ENCODE results near the gene NIP7. TPM values are rescaled to one million over a fixed set of nuclear protein-coding genes. Genes with fewer than 3 reads are reported as not detected.

NIP7 gene
- total and polyA plus RNA-seq, 2 of the 8 experiments (the other 6 are each of a cell fraction or from before 2014, with no cell fraction given) = 14.5 to 52.2 TPM

DNA sequence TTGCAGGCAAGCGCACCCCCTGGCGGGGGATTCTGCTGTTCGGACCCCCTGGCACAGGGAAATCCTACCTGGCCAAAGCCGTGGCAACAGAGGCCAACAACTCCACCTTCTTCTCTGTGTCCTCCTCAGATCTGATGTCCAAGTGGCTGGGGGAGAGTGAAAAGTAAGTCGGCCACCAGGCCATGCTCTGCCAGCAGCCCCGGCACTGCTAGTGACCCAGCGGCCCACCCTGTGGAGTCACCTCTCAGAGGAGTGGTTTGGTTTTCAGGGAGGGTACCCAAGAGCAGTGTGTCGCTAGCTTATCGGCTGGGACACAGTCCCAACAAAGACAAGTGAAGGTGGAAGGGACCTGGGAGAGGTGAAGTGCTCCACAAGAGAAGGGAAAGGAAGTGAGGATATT is 20.2 kb upstream of the NIP7 start:
- Histone ChIP-seq H2BK5ac (ENCODE audit: low read depth, low read length) (no peak overlapping the region), H2AFZ (ENCODE audit: low read length) (no peak overlapping the region), H3K4me2 (ENCODE audit: insufficient read depth in 1 of 2, low read depth in 2 of 2, low read length in 2 of 2) (no peak overlapping the region), H3K14ac (ENCODE audit: insufficient read length) (no peak overlapping the region), H2BK15ac (ENCODE audit: low read length) (no peak overlapping the region), H4K20me1 (replicated peaks in 1 of 2; ENCODE audit: control insufficient read depth in 1 of 2, insufficient read depth in 2 of 2, low read length in 2 of 2) (peaks cover 5 to 28% of the 10 kb centered on the region in 2 experiments), H3K4ac (replicated peaks; ENCODE audit: insufficient read length, low read depth, low read length) (no peak overlapping the region), H3K18ac (ENCODE audit: extremely low read depth, low read length) (no peak overlapping the region), H3K27ac (ENCODE audit: low read depth, low read length) (no peak overlapping the region), H3K4me1 (replicated peaks in 1 of 4; ENCODE audit: control insufficient read depth in 3 of 4, insufficient read depth in 4 of 4, low read length in 3 of 4) (no peaks in the 10 kb centered on the region), H3K9me3 (ENCODE audit: insufficient read depth in 2 of 2, low read depth in 1 of 2, low read length in 1 of 2) (no peaks in the 10 kb centered on the region), H2AK5ac (ENCODE audit: low read depth, low read length) (no peak overlapping the region), H3K79me2 (ENCODE audit: control insufficient read depth in 1 of 2, insufficient read depth in 2 of 2, low read length in 2 of 2) (peaks cover 0 to 16% of the 10 kb centered on the region in 2 experiments; a peak in 1 of 4 replicates), H4K91ac (replicated peaks; ENCODE audit: insufficient read length, low read length) (no peak overlapping the region), H4K5ac (ENCODE audit: insufficient read length, low read depth, low read length) (no peak overlapping the region), H4K8ac (ENCODE audit: extremely low read depth, insufficient read depth, low read length) (no peak overlapping the region; the same call in 1 of the 2 replicates), H2BK20ac (ENCODE audit: low read length) (no peak overlapping the region), H3K23ac (ENCODE audit: insufficient read length) (no peak overlapping the region), H2BK120ac (replicated peaks; ENCODE audit: low read depth, low read length) (no peak overlapping the region), H3K36me3 (ENCODE audit: control insufficient read depth in 2 of 4, insufficient read depth in 4 of 4, low read length in 3 of 4) (peaks cover 26 to 68% (median 50%) of the 10 kb centered on the region in 4 experiments), H3K79me1 (ENCODE audit: low read depth, low read length) (peaks cover 4% of the 10 kb centered on the region), H2BK12ac (ENCODE audit: low read depth, low read length) (no peak overlapping the region), H3K56ac (replicated peaks; ENCODE audit: insufficient read length, low read depth, low read length) (no peak overlapping the region), H3K23me2 (ENCODE audit: low read depth, low read length) (no peaks in the 10 kb centered on the region; the same call in 1 of the 2 replicates), H3K4me3 (ENCODE audit: extremely low read depth in 1 of 4, insufficient read depth in 2 of 4, low read depth in 3 of 4, low read length in 4 of 4) (no peak overlapping the region), H3K9ac (replicated peaks in 1 of 4; ENCODE audit: extremely low read depth in 1 of 4, low read depth in 3 of 4, low read length in 3 of 4) (no peak overlapping the region), H3K27me3 (replicated peaks in 1 of 4; ENCODE audit: control insufficient read depth in 3 of 4, extremely low read depth in 1 of 4, insufficient read depth in 3 of 4, low read length in 3 of 4) (no peaks in the 10 kb centered on the region)
- DNase-seq (ENCODE audit: low read depth in 1 of 2, low spot score in 2 of 2) (no peak), FAIRE-seq (no peak)
- ChIA-PET POLR2A (ENCODE audit: partially characterized antibody) (interaction anchor here (0.6 to 24.8 kb wide), 4 partner anchors 17 to 94 kb away, joined by 3 to 497 read pairs (median 3); partner anchors contain the start of genes COG8, NIP7, PDF and TMED6), CTCF (ENCODE audit: partially characterized antibody) (no interaction called here)
- WGBS, 2 experiments (ENCODE audit: extremely low coverage in 1 of 2, insufficient coverage in 1 of 2, insufficient read length in 1 of 2, insufficient replicate concordance in 2 of 2, low coverage in 1 of 2, low lambda C conversion rate in 2 of 2, missing lambda C conversion rate in 1 of 2) = 94% methylated on average over 9 of the region's 9 CpGs; no CpG with 5 or more reads in 1 of the 2 experiments
- TF ChIP-seq CHD1 (IDR thresholded peaks at IDR 0.05; ENCODE audit: low read depth, low read length) = no peak
- TF ChIP-seq ASH2L (IDR thresholded peaks at IDR 0.05; ENCODE audit: low read length) = no peak
- no peak for TF ChIP-seq GTF2F1 (IDR thresholded peaks at IDR 0.05; ENCODE audit: borderline replicate concordance, low read depth, low read length)
- no peak for TF ChIP-seq JUN (IDR thresholded peaks at IDR 0.05; ENCODE audit: low read depth, low read length)
- TF ChIP-seq TBP (IDR thresholded peaks at IDR 0.05; ENCODE audit: low read depth, low read length) = no peak
- TF ChIP-seq, protein P1, sequence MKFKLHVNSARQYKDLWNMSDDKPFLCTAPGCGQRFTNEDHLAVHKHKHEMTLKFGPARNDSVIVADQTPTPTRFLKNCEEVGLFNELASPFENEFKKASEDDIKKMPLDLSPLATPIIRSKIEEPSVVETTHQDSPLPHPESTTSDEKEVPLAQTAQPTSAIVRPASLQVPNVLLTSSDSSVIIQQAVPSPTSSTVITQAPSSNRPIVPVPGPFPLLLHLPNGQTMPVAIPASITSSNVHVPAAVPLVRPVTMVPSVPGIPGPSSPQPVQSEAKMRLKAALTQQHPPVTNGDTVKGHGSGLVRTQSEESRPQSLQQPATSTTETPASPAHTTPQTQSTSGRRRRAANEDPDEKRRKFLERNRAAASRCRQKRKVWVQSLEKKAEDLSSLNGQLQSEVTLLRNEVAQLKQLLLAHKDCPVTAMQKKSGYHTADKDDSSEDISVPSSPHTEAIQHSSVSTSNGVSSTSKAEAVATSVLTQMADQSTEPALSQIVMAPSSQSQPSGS (IDR thresholded peaks at IDR 0.05; ENCODE audit: low read length) = no peak
- no peak for TF ChIP-seq EP300 (IDR thresholded peaks at IDR 0.05; ENCODE audit: borderline replicate concordance in 1 of 2, low read depth in 2 of 2, low read length in 2 of 2)
- TF ChIP-seq, protein P2, sequence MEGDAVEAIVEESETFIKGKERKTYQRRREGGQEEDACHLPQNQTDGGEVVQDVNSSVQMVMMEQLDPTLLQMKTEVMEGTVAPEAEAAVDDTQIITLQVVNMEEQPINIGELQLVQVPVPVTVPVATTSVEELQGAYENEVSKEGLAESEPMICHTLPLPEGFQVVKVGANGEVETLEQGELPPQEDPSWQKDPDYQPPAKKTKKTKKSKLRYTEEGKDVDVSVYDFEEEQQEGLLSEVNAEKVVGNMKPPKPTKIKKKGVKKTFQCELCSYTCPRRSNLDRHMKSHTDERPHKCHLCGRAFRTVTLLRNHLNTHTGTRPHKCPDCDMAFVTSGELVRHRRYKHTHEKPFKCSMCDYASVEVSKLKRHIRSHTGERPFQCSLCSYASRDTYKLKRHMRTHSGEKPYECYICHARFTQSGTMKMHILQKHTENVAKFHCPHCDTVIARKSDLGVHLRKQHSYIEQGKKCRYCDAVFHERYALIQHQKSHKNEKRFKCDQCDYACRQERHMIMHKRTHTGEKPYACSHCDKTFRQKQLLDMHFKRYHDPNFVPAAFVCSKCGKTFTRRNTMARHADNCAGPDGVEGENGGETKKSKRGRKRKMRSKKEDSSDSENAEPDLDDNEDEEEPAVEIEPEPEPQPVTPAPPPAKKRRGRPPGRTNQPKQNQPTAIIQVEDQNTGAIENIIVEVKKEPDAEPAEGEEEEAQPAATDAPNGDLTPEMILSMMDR (IDR thresholded peaks at IDR 0.05; ENCODE audit: control extremely low read depth in 1 of 3, insufficient read depth in 1 of 3, low read depth in 1 of 3, low read length in 3 of 3) = no peak
- no peak for TF ChIP-seq BRCA1 (IDR thresholded peaks at IDR 0.05; ENCODE audit: low read depth, low read length)
- no peak for TF ChIP-seq RXRA (IDR thresholded peaks at IDR 0.05; ENCODE audit: insufficient read depth, low read depth, low read length)
